ENCODE measurements around the gene HS6ST2.

The HS6ST2 gene

DNA sequence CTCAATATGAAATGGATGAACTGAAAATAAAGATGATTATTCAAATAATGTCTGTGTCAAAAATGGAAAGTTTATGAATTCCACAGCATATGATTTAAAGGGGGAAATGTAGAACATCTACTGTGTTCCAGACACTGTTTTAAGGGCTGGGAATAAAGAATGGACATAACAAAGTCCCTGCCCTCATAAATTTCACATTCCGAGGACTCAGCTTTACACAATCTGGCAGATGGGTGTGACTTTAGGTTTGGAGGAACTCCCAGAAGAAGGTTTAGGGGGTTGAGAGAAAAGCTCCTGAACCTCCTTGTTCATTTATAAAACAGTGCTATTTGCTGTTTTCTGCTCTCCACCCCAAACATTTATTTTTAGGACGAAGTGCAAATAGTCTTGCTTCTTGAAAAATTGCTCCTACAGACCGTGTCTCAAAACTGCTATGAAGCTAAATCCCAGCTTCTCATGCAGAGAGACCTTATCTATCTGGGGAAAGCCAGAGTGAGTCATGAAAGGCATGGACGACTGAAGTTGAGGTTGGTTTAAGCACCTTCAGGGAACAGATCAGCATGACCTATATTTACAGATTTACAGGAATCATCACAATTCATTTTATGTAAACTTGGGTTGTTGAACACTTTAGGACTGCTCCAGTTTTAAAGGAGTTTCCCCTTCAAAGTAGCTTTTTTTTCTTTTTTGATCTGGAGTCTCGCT is 184.3 kb downstream of the HS6ST2 start:
- no peak for DNase-seq (ENCODE audit: extremely low read depth, low read depth)
- TF ChIP-seq, protein P1, sequence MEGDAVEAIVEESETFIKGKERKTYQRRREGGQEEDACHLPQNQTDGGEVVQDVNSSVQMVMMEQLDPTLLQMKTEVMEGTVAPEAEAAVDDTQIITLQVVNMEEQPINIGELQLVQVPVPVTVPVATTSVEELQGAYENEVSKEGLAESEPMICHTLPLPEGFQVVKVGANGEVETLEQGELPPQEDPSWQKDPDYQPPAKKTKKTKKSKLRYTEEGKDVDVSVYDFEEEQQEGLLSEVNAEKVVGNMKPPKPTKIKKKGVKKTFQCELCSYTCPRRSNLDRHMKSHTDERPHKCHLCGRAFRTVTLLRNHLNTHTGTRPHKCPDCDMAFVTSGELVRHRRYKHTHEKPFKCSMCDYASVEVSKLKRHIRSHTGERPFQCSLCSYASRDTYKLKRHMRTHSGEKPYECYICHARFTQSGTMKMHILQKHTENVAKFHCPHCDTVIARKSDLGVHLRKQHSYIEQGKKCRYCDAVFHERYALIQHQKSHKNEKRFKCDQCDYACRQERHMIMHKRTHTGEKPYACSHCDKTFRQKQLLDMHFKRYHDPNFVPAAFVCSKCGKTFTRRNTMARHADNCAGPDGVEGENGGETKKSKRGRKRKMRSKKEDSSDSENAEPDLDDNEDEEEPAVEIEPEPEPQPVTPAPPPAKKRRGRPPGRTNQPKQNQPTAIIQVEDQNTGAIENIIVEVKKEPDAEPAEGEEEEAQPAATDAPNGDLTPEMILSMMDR (IDR thresholded peaks at IDR 0.05; ENCODE audit: low read depth, low read length) = no peak

DNA sequence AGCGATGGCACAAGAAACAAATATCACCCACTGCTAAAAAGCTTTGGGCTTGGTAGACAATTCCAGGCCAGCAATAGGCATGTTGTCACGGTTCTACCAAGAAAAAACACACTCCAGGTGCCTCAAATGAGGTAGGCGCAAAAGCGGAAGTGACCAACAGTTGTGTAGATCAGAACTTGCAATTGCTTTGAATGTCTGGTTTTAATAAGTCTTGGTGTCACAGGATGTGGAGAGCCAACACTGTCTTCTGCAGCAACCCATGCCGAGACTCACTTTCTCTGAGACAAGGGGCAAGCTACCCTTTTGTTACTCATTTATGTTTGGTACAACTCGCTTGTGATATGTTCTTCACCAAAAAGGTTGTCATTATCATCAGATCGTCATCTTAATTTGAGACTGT is 188.8 kb downstream of the HS6ST2 start:
- DNase-seq (ENCODE audit: extremely low read depth, low read depth) = no peak
- TF ChIP-seq, protein P1 (IDR thresholded peaks at IDR 0.05; ENCODE audit: low read depth, low read length) = no peak

DNA sequence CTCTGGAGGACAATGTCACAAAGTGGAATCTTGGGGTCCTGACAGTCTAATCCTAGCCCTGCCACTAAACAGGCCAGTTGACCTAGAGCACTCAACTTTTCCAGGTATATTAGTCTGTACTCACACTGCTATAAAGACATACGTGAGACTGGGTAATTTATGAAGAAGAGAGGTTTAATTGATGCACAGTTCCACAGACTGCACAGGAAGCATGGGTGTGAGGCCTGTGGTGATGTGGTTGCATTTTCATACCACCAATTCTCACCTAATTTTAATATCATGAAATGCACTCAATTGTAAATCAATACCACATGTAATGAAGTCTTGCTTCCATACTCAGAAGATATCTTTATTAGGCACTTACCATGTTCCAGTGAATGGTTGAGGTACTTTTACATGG is 192.0 kb downstream of the HS6ST2 start:
- TF ChIP-seq, protein P1 (IDR thresholded peaks at IDR 0.05; ENCODE audit: low read depth, low read length) = no peak
- DNase-seq (ENCODE audit: extremely low read depth, low read depth) = no peak

DNA sequence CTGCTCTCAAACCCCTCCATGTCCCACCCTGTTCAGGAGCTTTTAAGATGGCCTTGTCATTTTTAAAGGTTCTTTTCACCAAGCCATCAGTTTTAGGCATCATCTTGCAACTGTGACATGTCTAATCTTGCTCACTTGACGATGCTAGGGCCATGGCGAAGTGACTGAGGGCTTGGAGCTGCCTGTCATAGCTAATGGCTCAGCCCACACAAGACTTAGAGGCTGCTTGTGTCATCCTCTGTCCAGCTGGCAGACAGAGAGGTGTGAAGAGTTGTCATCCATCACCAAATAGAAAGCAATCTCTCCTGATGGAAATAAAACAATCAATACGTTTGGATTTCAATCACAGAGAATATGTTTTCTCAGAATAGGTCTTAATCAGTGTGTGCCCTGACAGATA is 194.9 kb downstream of the HS6ST2 start:
- DNase-seq (ENCODE audit: extremely low read depth, low read depth) = no peak
- TF ChIP-seq, protein P1 (IDR thresholded peaks at IDR 0.05; ENCODE audit: low read depth, low read length) = no peak

DNA sequence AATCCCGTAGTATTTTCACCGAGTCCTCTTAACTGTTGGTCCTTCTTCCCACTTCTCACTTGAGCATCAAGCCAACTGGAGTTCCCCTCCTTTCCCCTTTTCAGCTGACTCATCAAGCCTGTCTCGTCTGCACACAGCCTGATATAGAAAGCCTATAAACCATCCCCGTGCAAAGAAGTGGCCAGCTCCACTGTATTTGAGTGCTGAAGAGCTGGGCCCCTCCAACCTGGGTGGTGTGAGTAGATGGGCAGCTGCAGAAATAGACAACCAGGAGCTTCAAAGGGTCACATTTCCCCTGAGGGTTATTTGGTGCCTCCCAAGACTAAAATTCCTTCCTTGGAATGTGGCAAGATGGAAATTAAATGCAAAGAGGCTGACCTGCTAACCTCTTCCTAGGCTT is 199.7 kb downstream of the HS6ST2 start:
- TF ChIP-seq, protein P1 (IDR thresholded peaks at IDR 0.05; ENCODE audit: low read depth, low read length) = no peak
- no peak for DNase-seq (ENCODE audit: extremely low read depth, low read depth)

DNA sequence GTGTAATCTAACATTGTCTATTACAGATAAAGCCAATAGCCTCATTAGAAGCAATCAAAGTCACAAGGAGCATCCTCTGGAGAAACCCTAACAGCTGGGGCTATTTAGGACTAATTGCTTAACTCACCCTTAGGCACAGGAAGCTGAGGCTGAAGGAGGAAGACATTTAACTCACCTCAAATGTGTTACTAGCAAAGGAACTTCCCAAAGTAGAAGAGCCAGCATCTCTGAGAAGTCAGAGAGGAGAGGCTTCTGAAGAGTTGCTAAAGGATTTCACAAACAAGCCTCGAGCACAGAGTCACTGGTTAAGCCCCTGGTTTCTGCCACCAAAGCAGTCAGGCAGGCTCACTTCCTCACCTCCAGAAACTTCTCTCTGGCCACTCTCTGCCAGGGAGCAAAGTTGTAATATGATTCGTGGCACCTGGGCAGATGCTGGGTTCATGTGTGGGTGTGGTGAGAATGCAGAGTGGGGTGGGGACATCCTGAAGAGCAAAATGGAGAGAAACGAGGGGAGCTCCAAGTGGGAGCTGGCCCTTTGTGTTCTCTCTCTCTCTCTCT is 201.3 kb downstream of the HS6ST2 start:
- TF ChIP-seq, protein P1 (IDR thresholded peaks at IDR 0.05; ENCODE audit: low read depth, low read length) = no peak
- no peak for DNase-seq (ENCODE audit: extremely low read depth, low read depth)

DNA sequence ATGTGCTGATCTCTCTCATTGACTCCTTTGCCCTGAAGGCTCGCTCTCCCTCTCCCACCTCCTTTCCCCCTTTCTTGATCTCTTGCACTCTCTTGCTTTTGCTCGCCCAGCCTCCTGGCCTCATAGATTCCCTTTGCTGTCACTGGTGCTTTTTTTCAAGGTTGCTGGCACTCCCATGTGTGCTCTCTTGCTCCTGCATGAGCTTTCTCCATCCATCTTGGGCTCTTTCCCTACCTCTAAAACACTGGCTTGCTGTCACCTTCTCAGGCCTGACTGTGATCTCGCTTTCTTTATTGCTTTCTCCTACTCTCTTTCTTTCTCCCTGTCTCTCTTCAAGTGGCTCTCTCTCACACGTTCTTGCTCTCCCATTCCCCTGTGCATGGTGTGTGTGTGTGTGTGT is 202.0 kb downstream of the HS6ST2 start:
- TF ChIP-seq, protein P1 (IDR thresholded peaks at IDR 0.05; ENCODE audit: low read depth, low read length) = no peak

More for the DNA sequence above, 202.0 kb downstream of the HS6ST2 start:
- DNase-seq (ENCODE audit: extremely low read depth, low read depth) = no peak

All from AG09319 (cell line).